Vagina (tissue), 2 donors: ENCODE results near the gene RFFL. TPM values are rescaled to one million over a fixed set of nuclear protein-coding genes. Genes with fewer than 3 reads are reported as not detected.
"Not testable (repeated sequence)": the region's sequence is repeated elsewhere in the genome, so short reads cannot be mapped to it uniquely, and the experiment has no call there.

Experiments used
- DNase-seq, 2 donors: peaks; one replicate each; pipeline ENCODE4 v3.0.0-alpha.2; 2017; ENCODE audit errors: extremely low spot score in 2 of 2
- H3K27ac ChIP-seq: fragments of 200-600 bp; sonication (generic); one replicate; pipeline ENCODE4 v1.5.1; 2019
- H3K27me3 ChIP-seq: fragments of 200-600 bp; sonication (generic); one replicate; pipeline ENCODE4 v1.5.1; 2019
- H3K36me3 ChIP-seq, 2 donors: fragments of 200-600 bp; sonication (generic); one replicate each; pipeline ENCODE4 v1.5.1; 2017 to 2019
- H3K4me1 ChIP-seq: fragments of 200-600 bp; sonication (generic); one replicate; pipeline ENCODE4 v1.5.1; 2019
- H3K4me3 ChIP-seq, 2 donors: fragments of 200-600 bp; sonication (generic); 1 replicate in 1 of 2; 2 replicates in 1 of 2; pipeline ENCODE4 v1.5.1; 2016 to 2019
- H3K9me3 ChIP-seq: fragments of 200-600 bp; sonication (generic); one replicate; pipeline ENCODE4 v1.5.1; 2019
- CTCF ChIP-seq, 3 experiments: fragments of 450-650 bp in 2 of 3; fragments of 200-600 bp in 1 of 3; sonication (generic) in 1 of 3; IDR thresholded peaks; one replicate each; pipeline ENCODE4 v1.5.1; 2017 to 2019; ENCODE audit warnings: antibody characterized with exemption in 3 of 3, mild to moderate bottlenecking in 2 of 3, moderate library complexity in 2 of 3
- POLR2A ChIP-seq, 2 donors: fragments of 450-650 bp; IDR thresholded peaks; one replicate each; pipeline ENCODE4 v1.6.1; 2017; ENCODE audit warnings: antibody characterized with exemption in 2 of 2, mild to moderate bottlenecking in 2 of 2, moderate library complexity in 2 of 2
- POLR2AphosphoS5 ChIP-seq, 2 donors: sonication (generic); formaldehyde crosslinking; IDR thresholded peaks; one replicate each; pipeline ENCODE4 v1.9.0; 2017; ENCODE audit warnings: antibody characterized with exemption in 2 of 2, mild to moderate bottlenecking in 2 of 2, low read depth in 1 of 2; ENCODE audit not compliant: insufficient read depth in 1 of 2
- intact Hi-C: fragments of 100-400 bp; cut with DNase I; formaldehyde crosslinking; loops from one replicate; pipeline ENCODE4 v1.15.1; 2023
- total RNA-seq: library from RNA; depleted of rRNA; stranded (reverse); fragments of >200 nt; gene quantifications from one replicate; pipeline ENCODE4 v1.2.3, GENCODE V29; 2016

The RFFL gene
- total RNA-seq, 1 donor from 2014 or later: 25.3 TPM

GRCh38 chr17:35048685-35049379 lies 14.7 kb downstream of the RFFL start:
- intact Hi-C loops: no loop called here

GRCh38 chr17:35046740-35047283 lies 16.7 kb downstream of the RFFL start:
- peaks cover 15% of the 10 kb centered on the region for H3K4me1 ChIP-seq
- no peak overlapping the region for H3K4me3 ChIP-seq
- no peaks in the 10 kb centered on the region for H3K27me3 ChIP-seq
- intact Hi-C loops: no loop called here
- no peak for TF ChIP-seq POLR2A (IDR thresholded peaks at IDR 0.05)
- TF ChIP-seq CTCF (IDR thresholded peaks at IDR 0.05): no peak
- TF ChIP-seq POLR2AphosphoS5 (IDR thresholded peaks at IDR 0.05; ENCODE audit: insufficient read depth in 1 of 2, low read depth in 1 of 2): no peak
- no peak for DNase-seq
- H3K9me3 ChIP-seq: no peaks in the 10 kb centered on the region
- no peaks in the 10 kb centered on the region for H3K36me3 ChIP-seq
- H3K27ac ChIP-seq: no peak overlapping the region

More at GRCh38 chr17:35048685-35049379, 14.7 kb downstream of the RFFL start:
- TF ChIP-seq POLR2AphosphoS5 (IDR thresholded peaks at IDR 0.05; ENCODE audit: insufficient read depth in 1 of 2, low read depth in 1 of 2) (no peak), POLR2A (IDR thresholded peaks at IDR 0.05) (no peak), CTCF (IDR thresholded peaks at IDR 0.05) (no peak)
- DNase-seq: no peak
- Histone ChIP-seq H3K9me3 (no peaks in the 10 kb centered on the region), H3K4me1 (peaks cover 28% of the 10 kb centered on the region), H3K36me3 (no peaks in the 10 kb centered on the region), H3K27ac (no peak overlapping the region), H3K27me3 (no peaks in the 10 kb centered on the region), H3K4me3 (no peak overlapping the region)

DNA sequence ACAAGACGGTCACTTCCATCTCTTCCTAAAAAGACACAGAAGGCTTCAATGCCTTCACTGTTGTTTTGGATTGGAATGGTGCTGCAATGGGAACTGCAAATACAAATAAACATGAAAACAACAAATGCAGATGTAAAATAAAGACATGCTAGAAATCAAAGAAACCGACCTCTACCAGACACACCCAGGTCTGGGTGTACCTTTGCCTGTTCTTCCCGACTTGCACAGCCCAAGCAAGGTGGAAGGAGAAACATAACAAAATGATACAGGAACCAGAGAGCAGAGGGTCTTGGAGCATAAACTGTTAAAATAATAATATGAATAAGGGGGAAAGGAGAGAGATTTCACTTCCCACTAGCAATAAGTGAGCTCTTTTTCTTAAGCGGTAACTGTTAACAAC lies 17.3 kb downstream of the RFFL start:
- no peak for TF ChIP-seq CTCF (IDR thresholded peaks at IDR 0.05)
- no peak for TF ChIP-seq POLR2AphosphoS5 (IDR thresholded peaks at IDR 0.05; ENCODE audit: insufficient read depth in 1 of 2, low read depth in 1 of 2)
- TF ChIP-seq POLR2A (IDR thresholded peaks at IDR 0.05): no peak
- H3K27ac ChIP-seq: no peak overlapping the region

GRCh38 chr17:35045458-35045979 lies 18.0 kb downstream of the RFFL start:
- H3K27me3 ChIP-seq, H3K4me3 ChIP-seq, intact Hi-C loops, H3K4me1 ChIP-seq, H3K9me3 ChIP-seq, DNase-seq, H3K27ac ChIP-seq, H3K36me3 ChIP-seq: not testable (repeated sequence)

More for the DNA sequence above, 17.3 kb downstream of the RFFL start:
- no peak overlapping the region for H3K4me3 ChIP-seq
- intact Hi-C loops: no loop called here
- H3K27me3 ChIP-seq: no peaks in the 10 kb centered on the region
- H3K9me3 ChIP-seq: no peaks in the 10 kb centered on the region
- DNase-seq: no peak
- H3K36me3 ChIP-seq: no peaks in the 10 kb centered on the region
- H3K4me1 ChIP-seq: peaks cover 9% of the 10 kb centered on the region

DNA sequence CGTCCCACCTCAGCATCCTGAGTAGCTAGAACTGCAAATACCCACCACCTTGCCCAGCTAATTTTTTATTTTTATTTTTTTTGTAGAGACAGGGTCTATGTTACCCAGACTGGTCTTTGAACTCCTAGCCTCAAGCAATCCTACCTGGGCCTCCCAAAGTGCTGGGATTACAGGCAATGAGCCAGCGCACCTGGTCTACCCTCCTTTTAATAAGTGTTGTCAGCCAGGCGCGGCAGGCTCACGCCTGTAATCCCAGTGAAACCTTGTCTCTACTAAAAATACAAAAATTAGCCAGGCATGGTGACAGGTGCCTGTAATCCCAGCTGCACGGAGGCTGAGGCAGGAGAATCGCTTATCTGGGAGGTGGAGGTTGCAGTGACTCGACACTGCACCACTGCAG lies 19.3 kb downstream of the RFFL start:
- no peak for TF ChIP-seq POLR2A (IDR thresholded peaks at IDR 0.05)
- no peak for TF ChIP-seq CTCF (IDR thresholded peaks at IDR 0.05)
- no peak for TF ChIP-seq POLR2AphosphoS5 (IDR thresholded peaks at IDR 0.05; ENCODE audit: insufficient read depth in 1 of 2, low read depth in 1 of 2)
- Histone ChIP-seq H3K36me3 (no peaks in the 10 kb centered on the region), H3K27ac (no peak overlapping the region)

More for the DNA sequence above, 19.3 kb downstream of the RFFL start:
- intact Hi-C loops: no loop called here
- H3K9me3 ChIP-seq: no peaks in the 10 kb centered on the region
- DNase-seq: no peak
- H3K27me3 ChIP-seq: no peaks in the 10 kb centered on the region
- H3K4me1 ChIP-seq: no peaks in the 10 kb centered on the region
- no peak overlapping the region for H3K4me3 ChIP-seq
